IPS DF 19.7 (cell line): ENCODE data around the gene NFIC.
"Not testable (repeated sequence)": the region's sequence is repeated elsewhere in the genome, so short reads cannot be mapped to it uniquely, and the experiment has no call there.

ENCODE experiments used
- DNase-seq: peaks from one replicate; pipeline ENCODE4 v3.0.0-alpha.2; 2013; ENCODE audit warnings: low read depth, low spot score

The NFIC gene

DNA sequence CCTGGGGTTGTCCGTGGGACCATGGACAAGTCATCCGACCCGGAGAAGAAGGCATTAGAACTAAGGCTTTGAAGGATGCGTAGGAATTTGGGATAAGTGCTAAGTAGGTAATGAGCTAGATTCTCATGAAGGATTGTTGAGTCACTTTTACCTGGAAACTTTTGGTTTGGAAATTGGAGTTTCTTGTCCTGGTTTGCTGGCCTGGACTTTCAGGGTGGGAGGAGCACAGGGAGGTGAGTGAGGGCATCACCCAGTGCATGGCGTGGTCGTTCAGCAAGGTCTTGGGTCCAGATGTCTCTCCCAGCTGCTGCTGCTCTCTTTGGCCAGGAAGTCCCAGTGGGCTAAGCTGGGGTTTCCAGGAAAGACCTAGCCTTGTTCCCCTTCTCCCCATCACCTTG is 7.6 kb downstream of the NFIC start:
- DNase-seq: no peak

DNA sequence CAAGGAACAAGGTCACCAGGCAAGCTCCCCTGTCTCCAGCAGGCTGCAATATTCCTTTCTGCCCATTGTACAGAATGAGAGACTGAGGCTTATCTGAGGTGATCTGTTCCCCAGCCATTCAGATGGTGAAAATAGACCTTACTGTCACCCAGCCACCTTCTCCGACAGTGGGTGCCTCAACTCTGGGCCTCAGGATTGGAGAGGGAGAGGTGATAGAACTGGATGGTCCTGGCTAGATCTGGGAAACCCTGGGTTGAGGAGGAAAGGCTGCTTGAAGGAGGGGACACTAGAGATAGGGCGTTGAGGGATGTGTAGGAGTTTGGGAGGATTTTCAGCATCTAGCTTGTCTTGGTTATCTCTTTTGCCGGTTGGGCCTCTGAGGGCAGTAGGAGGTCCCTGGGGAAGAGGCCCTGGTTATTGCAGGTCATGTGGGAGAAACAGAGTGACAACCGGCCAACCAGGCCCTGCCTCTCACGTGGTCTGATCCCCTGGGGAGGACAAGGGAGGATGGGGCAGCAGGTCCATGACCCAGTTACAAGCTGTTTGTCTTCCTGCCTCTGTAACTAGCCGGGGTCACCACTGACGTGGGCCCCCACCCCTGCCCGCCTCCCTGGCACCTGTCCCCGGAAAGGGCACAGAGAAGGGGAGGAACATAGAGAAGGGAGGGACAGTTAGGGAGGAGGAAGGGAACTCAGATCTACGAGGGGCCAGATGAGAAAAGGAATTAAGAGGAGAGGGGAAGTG is 8.2 kb downstream of the NFIC start:
- no peak for DNase-seq

DNA sequence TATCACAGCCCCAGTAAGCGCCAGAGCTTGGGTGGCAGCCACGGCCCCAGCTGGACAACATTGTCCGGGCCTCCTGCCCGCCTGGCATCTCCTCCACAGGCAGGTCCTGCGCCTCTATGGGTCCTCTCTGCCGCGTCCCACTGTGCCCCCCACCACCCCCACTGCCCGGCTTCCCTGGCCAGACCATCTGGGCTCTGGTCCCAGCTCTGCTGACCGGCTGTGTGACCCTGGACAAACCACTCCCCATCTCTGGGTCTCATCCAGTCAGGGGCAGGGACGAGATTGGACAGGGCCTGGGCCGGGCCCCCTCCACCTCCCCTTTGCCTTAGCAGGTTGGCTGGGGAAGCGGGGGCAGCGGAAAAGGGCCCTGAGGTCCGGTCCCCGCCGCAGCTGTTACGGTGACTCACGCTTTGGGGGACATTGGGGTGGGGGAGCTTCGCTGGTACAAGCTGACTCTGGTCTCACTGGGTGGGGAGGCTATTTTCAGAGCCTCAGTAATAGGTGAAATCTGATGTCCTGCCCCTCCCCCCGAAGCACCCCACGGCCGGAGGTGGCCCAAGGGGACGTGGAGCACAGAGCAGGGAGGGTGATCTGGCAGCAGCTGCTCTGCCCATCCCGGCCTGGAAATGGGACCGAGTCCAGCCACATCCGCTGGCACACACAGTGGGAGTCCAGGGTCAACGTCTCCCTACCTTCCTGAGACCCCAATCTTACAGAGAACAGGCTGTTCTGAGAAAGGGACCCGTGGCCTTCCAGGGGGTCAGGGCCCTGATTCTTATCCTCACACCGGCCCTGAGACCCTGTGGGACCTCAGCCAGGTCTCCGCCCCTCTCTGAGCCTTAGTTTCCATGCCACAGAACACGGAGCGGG is 9.1 kb downstream of the NFIC start:
- no peak for DNase-seq

DNA sequence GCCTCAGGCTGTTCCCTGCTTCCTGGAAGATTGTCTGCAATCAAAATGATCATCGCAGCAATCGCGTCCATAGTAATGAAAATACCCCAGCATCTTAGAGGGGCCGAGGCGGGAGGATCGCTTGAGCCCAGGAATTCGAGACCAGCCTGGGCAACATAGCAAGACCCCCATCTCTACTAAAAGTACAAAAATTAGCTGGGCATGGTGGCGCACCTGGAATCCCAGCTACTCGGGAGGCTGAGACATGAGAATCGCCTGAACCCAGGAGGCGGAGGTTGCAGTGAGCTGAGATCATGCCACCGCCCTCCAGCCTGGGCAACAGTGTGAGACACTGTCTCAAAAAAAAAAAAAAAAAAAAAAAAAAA is 9.7 kb downstream of the NFIC start:
- not testable (repeated sequence) for DNase-seq

DNA sequence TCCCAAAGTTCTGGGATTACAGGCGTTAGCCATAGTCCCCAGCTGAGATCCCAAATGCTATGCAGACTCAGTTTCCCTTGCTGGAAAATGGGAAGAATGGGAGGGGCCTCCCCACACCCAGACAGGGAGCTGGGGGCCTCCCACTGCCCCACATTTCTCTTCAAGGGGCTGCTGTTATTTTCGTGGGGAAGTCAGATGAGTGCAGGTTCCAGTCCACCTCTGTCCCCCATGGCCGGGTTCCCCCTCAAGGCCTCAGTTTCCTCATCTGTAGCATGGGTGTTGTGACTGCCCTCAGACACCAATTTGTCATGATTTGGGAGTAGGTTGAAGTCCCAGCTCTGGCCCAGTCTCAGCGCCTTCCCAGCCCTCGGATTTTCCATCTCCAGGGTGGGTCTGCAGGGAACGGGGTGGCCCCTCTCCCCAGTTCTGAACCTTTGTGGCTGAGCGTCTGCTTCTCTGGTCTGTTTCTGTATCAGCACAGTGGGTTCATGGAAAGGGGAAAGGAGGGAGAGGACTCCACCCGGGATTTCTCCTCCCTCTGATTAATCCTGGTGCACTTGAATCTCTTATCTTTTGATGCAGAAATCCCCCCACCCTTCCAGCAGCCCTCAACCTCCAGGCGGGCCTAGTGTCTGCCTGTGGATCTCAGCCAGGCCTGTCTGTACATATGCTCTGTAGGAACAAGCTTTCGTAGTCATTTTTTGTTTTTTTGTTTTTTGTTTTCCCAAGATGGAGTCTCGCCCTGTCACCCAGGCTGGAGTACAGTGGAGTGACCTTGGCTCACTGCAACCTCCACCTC is 12.2 kb downstream of the NFIC start:
- DNase-seq: no peak

DNA sequence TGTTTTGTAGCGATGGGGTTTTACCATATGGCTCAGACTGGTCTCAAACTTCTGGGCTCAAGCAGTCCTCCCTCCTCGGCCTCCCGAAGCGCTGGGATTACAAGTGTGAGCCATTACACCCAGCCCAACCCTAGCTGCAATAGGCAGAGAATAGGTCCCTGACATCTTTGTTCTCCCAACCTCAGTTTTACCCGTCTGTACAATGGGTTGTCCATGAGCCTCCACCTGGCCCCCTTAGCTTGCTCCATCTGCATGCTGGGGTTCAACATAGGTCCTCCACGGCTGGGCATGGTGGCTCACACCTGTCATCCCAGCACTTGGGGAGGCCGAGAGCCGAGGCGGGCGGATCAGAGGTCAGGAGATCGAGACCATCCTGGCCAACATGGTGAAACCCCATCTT is 14.4 kb downstream of the NFIC start:
- DNase-seq: no peak

DNA sequence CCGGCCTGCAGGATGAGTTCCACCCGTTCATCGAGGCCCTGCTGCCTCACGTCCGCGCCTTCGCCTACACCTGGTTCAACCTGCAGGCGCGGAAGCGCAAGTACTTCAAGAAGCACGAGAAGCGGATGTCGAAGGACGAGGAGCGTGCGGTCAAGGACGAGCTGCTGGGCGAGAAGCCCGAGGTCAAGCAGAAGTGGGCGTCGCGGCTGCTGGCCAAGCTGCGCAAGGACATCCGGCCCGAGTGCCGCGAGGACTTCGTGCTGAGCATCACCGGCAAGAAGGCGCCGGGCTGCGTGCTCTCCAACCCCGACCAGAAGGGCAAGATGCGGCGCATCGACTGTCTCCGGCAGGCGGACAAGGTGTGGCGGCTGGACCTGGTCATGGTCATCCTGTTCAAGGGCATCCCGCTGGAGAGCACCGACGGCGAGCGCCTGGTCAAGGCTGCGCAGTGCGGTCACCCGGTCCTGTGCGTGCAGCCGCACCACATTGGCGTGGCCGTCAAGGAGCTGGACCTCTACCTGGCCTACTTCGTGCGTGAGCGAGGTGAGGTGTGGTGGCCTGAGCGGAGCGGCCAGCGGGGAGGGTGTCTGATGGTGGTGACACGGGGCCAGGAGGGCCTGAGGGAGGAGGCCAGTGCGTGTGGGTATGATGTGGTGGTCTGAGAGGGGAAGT is 15.5 kb downstream of the NFIC start:
- no peak for DNase-seq

DNA sequence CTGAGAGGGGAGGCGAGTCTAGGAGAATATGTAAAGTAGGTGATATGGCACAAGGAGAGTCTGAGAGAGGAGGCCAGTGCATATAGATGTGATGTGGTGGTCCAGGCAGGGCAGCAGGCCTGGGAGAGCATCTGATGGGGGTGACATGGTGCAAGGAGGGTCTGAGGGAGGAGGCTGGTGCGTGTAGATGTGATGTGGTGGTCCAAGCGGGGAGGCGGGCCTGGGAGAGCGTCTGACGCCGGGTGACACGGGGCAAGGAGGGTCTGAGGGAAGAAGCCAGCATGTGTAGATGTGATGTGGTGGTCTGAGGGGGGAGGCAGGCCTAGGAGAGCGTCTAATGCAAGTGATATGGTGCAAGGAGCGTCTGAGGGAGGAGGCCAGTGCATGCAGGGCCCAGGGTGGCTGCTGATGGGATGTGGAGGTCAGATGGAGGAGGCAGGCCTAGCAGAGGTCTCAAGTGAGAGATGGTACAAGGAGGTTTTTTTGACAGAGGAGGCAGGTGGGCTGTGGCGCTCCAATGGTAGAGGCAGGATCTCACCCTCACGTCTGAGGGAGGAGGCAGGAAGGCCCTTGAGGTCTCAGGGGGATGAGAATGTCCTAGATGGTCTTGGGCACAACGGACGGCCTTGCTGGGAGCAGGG is 16.2 kb downstream of the NFIC start:
- no peak for DNase-seq

DNA sequence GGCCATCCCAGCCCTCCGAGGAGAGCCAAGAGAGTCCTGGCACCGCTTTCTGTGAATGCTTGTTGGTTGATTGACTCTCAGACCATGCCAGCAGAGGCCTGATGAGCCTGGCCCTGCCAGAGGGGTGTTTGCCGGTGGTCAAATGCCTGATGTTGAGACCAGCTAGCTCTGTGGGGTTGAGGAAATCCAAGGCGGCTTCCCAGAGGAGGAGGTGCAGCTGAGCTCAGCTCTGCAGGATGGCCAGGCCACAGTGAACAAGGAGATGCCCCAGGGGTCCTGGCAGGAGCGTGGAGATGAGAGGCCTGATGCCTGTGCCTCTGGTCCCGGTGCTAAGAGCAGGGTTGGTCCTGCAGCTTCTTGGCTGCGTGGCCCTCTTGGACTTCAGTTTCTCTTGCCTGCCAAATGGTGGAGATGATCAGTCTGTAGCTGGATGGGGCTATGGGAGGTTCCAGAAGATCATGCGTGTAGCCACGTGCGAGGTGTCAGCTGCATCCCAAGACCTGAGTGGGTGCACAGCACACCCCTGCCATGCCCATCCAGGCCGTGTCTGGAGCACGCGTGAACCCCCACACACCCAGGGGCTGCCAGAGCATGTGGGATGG is 16.8 kb downstream of the NFIC start:
- no peak for DNase-seq

DNA sequence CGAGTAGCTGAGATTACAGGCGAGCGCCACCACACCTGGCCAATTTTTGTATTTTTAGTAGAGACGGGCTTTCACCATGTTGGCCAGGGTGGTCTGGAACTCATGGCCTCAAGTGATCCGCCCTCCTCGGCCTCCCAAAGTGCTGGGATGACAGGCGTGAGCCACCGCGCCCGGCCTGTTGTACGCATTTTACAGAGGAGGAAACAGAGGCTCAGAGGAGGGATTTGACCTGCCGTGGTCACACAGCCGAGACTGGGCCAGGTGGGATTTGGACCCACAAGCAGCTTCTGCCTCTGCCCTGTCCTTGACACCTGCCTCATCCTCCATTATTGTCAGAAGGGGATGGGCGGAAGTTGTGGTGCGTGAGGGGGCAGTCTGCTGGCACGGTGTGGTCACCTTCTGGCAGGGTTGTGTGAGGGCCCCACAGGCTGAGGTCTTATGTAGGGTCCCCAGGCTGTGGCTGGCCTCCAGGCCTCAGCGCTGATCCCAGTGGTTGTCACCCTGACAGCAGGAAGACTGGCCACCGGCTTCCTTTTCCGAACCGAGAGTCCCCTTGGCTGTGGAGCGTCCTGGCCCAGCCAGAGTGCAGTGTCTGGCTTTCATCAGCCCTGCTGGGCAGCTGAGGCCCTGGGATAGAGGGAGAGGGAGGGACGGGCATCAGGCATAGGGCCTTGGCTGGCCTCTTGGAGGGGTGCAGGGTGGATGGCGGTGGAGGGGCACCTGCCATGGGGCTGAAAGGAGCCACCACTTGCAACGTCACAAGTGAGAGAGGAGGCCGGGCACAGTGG is 20.3 kb downstream of the NFIC start:
- DNase-seq: no peak

DNA sequence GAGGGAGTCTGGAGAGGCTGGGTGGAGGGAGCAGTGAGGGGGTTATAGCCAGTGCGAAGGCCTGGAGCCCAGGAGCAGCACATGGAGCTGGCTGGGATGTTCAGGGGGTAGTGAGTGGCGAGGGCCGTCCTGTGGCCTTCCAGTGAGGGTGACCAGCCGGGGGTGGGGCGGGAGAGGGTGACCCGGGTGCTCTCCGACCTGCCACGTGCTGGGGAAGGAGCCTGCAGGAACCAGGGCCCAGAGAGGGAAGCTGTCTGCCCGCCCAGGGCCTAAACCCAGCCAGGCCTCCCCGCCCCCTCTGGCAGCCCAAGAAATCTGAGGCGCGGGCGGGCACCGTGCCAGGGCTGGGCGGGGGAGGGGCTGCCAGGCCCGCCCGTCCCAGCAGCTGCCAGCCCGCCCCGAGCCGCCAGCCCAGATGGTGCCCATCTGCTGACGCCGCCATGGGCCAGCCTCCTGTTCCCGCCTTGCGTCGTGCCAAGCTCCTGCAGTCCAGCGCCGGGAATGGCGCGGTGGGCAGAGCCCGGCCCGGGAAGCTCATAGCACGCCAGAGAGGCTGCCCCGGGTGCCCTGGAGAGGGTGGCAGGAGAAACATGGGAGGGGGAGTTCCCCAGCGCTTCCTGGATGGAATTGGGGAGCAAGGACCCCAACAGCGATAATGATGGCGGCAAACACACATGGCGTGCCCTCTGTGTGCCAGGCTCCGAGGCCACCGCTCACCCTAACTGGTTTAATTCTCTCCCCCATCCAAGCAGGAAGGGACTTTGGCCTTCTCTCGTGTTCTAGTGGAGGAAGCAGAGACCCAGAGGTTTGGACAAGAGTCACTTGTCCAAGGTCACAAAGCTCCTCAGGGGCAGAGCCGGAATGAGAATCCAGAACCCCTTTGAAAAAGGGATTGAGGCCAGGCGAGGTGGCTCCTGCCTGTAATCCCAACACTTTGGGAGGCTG is 21.5 kb downstream of the NFIC start:
- DNase-seq: no peak

DNA sequence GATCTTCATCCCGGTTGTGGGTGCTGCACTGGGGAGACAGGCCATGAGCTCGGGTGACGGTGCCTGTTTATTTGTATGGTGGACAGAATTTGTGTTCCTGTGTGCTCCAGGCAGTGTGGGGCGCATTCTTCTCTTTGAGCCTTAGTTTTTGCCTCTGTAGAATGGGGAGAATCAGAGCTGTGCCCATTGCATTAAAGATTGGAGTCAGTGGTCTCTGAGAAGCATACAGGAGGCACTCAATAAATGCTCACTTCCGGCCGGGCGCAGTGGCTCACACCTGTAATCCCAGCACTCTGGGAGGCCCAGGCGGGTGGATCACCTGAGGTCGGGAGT is 23.0 kb downstream of the NFIC start:
- DNase-seq: no peak

DNA sequence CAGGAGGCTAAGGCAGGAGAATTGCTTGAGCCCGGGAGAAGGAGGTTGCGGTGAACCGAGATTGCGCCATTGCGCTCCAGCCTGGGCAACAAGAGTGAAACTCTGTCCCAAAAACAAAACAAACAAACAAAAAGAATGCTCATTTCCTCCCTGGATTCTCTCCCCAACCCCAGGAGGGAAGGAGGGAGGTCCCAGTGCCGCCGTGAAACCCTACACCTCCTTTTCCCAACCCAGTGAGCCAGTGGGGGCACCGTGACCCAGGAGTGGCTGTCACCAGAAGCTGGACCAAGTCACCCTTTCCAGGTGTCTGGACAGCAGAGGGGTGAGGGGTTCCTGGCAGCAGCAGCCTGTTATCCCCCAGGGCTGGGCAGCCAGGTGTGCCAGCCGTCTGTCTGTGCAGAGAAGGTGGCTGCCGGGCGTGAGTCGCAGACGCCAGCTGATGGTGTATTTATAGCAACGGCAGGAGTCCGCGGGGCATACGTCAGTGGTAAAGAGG is 23.5 kb downstream of the NFIC start:
- no peak for DNase-seq

DNA sequence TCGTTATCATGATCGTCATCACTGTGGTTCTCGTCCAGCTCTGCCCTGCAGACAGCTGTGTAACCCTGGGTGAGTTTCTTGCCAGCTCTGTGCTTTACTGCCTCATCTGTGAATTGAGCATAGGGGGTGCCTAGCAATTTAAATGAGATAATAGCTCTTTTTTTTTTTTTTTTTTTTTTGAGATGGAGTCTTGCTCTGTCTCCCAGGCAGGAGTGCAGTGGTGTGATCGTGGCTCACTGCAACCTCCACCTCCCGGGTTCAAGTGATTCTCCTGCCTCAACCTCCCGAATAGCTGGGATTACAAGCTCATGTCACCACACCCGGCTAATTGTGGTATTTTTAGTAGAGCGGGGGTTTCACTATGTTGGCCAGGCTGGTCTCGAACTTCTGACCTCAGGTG is 25.5 kb downstream of the NFIC start:
- not testable (repeated sequence) for DNase-seq

DNA sequence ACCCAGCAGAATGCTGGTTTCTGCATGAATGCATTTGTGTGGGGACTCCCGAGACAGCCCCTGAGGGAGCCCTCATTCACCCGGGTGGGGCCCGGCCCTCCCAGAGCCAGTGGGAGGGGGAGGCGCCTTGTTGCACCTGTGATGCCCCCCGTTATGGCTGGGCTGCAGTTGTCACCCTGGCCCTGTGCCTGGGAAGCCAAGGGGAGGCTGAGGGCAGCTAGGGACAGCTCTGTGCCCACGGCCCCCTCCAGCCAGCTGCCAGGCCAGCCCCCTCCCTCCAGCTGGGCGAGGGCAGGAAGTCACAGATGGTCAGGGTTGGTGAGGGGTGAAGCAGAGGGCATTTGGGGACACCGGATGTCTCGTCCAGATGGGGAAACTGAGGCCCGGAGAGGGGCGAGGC is 26.1 kb downstream of the NFIC start:
- DNase-seq: no peak

DNA sequence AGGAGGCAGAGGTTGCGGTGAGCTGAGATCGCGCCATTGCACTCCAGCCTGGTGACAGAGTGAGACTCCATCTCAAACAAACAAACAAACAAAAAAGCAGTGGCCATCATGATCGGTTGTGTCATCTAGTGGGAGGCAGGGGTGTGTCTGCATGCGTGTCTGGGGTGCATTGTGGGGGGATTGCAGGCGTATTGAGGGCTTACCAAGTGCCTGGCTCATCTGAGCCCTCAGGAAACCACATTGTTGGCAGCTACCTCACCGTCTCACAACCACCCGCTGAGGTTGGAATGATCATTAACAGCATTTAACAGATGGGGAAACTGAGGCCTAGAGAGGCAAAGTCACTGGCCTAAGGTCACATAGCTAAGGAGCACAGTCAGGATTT is 30.5 kb downstream of the NFIC start:
- no peak for DNase-seq

DNA sequence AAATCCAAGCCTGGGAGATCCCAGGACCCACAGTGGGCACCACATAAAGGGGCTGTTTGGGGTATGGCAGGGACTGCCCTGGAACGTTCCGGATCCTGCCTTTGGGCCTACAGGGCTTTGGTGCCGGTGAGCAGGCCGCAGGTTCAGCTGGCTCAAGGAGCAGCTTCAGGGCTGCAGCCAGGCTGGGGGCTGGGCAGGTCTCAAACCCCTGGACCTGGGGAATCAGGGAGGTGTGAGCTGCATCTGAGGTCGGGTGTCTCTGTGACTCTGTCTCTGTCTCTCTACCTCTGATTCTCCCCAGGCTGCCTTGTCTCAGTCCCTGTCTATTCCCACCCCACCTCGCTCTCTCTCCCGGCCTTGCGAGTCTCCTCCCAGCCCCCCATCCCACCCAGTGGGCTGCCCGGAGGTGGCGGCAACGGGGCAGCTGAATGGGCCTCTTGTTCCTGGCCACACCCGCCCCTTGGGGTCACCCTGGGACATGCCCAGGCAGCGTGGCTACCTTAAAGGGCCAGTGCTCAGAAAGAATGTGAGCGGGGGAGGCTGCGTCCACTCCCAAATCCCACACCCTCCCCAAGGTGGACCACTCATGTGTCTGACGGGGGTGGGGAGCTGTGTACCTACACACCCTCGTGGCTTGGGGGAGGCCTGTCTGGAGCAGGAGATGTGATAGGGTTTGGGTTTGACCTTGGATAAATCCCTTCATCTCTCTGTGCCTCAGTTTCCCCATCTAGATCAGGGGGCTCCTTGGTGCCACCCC is 31.1 kb downstream of the NFIC start:
- DNase-seq: no peak
